ENCODE measurements around the gene NR2C2. TPM values are rescaled to one million over a fixed set of nuclear protein-coding genes. Genes with fewer than 3 reads are reported as not detected.

Gene NR2C2
- total RNA-seq, 4 donors from 2014 or later = 32.2 to 60.6 (median 47.8) TPM

DNA sequence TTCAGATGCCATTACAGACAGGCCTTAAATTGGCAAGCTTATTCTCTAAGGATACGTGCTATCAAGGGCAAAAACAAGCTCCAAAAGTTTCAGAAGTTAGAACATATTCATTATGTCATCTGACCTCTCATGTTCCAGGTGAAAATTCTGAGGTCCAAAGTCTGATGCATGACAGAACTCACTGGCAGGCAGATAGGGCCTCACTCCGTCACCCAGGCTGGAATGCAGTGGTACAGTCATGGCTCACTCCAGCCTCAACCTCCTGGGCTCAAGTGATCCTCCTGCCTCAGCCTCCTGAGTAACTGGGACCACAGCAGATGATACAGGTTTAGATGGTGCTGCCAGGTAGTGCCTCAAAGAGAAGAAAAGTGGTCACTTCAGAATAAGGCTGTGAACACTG is 102.2 kb downstream of the NR2C2 start:
- Histone ChIP-seq H3K4me1 (no peaks in the 10 kb centered on the region), H3K4me3 (no peak overlapping the region), H3K36me3 (peaks cover 0 to 46% (median 18%) of the 10 kb centered on the region in 4 donors), H3K9me3 (no peaks in the 10 kb centered on the region), H3K27ac (no peak overlapping the region), H3K27me3 (no peaks in the 10 kb centered on the region)
- 88% methylated on average over 2 of the region's 2 CpGs; no CpG with 5 or more reads in 1 of the 2 donors for WGBS, 2 donors (ENCODE audit: low coverage in 1 of 2)
- no peak for DNase-seq
- TF ChIP-seq POLR2A (IDR thresholded peaks at IDR 0.05) = no peak
- intact Hi-C loops (cut with DNase I; ENCODE audit: low total_unique reads) = no loop called here
- in situ Hi-C loops (cut with MboI; ENCODE audit: low pct_ligation_motif_present in 1 of 4, low pct_unique_long_range_greater_than_20kb in 1 of 4, low sequenced_read_pairs in 3 of 4) = loop anchor here in 1 of 4 donors (25.0 kb wide), 1 partner anchor 387 kb away; the partner anchor contains the start of gene CCDC174

DNA sequence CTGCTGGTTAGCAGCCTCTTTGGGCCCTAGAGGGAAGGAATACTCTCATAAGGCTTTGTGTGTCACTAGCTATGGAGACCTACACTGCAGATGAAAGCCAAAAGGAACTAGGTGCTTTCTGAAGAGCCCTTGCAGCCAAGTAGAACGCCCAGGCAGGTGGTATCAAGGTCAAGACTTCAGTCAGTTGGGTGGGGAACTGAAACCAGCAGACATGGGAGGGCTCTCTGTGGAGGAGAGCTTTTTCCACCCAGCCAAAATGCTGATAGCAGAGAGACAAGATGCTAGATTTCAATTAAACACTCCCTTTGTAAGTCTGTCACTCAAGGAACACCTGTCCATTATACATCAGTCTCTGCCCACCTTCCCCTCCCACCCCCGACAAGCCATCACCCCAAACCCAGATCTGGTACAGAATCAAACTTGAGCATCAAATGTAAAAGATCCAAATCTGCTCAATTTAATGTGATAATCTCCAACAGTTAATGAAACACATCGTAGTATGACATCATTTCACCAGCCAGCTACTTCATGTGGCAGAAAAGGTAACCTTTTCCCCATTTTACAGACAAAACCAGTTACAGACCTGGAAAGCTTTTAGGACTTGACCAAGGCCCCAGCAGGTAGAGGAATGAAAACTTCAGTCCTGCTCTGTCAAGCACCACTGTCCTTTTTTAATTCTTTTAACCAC is 103.2 kb downstream of the NR2C2 start:
- 59 to 73% methylated on average over 3 of the region's 3 CpGs for WGBS, 2 donors (ENCODE audit: low coverage in 1 of 2)
- no peak for TF ChIP-seq POLR2A (IDR thresholded peaks at IDR 0.05)
- TF ChIP-seq POLR2AphosphoS5 (IDR thresholded peaks at IDR 0.05) = no peak
- TF ChIP-seq, protein P1, sequence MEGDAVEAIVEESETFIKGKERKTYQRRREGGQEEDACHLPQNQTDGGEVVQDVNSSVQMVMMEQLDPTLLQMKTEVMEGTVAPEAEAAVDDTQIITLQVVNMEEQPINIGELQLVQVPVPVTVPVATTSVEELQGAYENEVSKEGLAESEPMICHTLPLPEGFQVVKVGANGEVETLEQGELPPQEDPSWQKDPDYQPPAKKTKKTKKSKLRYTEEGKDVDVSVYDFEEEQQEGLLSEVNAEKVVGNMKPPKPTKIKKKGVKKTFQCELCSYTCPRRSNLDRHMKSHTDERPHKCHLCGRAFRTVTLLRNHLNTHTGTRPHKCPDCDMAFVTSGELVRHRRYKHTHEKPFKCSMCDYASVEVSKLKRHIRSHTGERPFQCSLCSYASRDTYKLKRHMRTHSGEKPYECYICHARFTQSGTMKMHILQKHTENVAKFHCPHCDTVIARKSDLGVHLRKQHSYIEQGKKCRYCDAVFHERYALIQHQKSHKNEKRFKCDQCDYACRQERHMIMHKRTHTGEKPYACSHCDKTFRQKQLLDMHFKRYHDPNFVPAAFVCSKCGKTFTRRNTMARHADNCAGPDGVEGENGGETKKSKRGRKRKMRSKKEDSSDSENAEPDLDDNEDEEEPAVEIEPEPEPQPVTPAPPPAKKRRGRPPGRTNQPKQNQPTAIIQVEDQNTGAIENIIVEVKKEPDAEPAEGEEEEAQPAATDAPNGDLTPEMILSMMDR (IDR thresholded peaks at IDR 0.05) = no peak
- TF ChIP-seq EP300 (IDR thresholded peaks at IDR 0.05; ENCODE audit: low read depth) = no peak
- DNase-seq = peak; percentile 19
- Histone ChIP-seq H3K4me1 (no peaks in the 10 kb centered on the region), H3K36me3 (peaks cover 0 to 38% (median 15%) of the 10 kb centered on the region in 4 donors), H3K27me3 (no peaks in the 10 kb centered on the region), H3K9me3 (no peaks in the 10 kb centered on the region), H3K4me3 (no peak overlapping the region), H3K27ac (no peak overlapping the region)
- in situ Hi-C loops (cut with MboI; ENCODE audit: low pct_ligation_motif_present in 1 of 4, low pct_unique_long_range_greater_than_20kb in 1 of 4, low sequenced_read_pairs in 3 of 4) (loop anchor here in 2 of 4 donors (25.0 kb wide), 1 partner anchor 388 kb away; the partner anchor contains the start of gene CCDC174 (in 2 of the 2)), intact Hi-C loops (cut with DNase I; ENCODE audit: low total_unique reads) (no loop called here)

DNA sequence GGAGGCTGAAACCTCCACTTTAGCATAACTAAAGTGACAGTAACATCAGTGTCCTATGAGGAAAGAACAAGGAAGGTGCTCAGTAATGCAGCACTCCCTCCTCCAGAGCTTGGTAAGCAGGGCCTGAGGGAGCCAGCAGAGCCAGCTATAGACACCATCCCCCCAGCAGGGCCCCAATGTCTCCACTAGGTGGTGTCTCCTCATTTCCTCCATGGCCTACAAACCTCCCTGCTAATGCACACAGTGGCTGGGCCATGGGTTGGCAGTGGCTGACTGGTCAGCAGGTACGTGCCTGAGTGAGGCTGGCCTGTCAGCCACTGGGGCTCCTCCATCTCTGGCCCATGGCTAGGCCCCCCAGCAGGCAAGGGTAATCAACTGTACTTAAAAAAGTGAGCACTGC is 104.1 kb downstream of the NR2C2 start:
- TF ChIP-seq POLR2A (IDR thresholded peaks at IDR 0.05) = no peak
- TF ChIP-seq, protein P1 (IDR thresholded peaks at IDR 0.05) = peak; percentile 34 to 55 (median 39)
- TF ChIP-seq POLR2AphosphoS5 (IDR thresholded peaks at IDR 0.05) = no peak
- TF ChIP-seq EP300 (IDR thresholded peaks at IDR 0.05; ENCODE audit: low read depth) = no peak
- peak; percentile 37 for DNase-seq
- H3K4me1 ChIP-seq = no peaks in the 10 kb centered on the region
- no peak overlapping the region for H3K27ac ChIP-seq
- in situ Hi-C loops (cut with MboI; ENCODE audit: low pct_ligation_motif_present in 1 of 4, low pct_unique_long_range_greater_than_20kb in 1 of 4, low sequenced_read_pairs in 3 of 4) = loop anchor here in 2 of 4 donors (25.0 kb wide), 1 partner anchor 389 kb away; the partner anchor contains the start of gene CCDC174 (in 2 of the 2)
- no peak overlapping the region for H3K4me3 ChIP-seq
- intact Hi-C loops (cut with DNase I; ENCODE audit: low total_unique reads) = no loop called here
- H3K36me3 ChIP-seq = peaks cover 0 to 30% (median 14%) of the 10 kb centered on the region in 4 donors
- WGBS, 2 donors (ENCODE audit: low coverage in 1 of 2) = 90% methylated on average over 1 of the region's 1 CpG; no CpG with 5 or more reads in 1 of the 2 donors
- H3K9me3 ChIP-seq = no peaks in the 10 kb centered on the region
- no peaks in the 10 kb centered on the region for H3K27me3 ChIP-seq

GRCh38 chr3:15052335-15053242 is 105.2 kb downstream of the NR2C2 start:
- Histone ChIP-seq H3K27ac (no peak overlapping the region), H3K4me1 (no peaks in the 10 kb centered on the region), H3K27me3 (no peaks in the 10 kb centered on the region), H3K4me3 (no peak overlapping the region), H3K36me3 (peaks cover 0 to 25% (median 11%) of the 10 kb centered on the region in 4 donors), H3K9me3 (no peaks in the 10 kb centered on the region)
- intact Hi-C loops (cut with DNase I; ENCODE audit: low total_unique reads) = no loop called here
- WGBS, 2 donors (ENCODE audit: low coverage in 1 of 2) = 91% methylated on average over 14 of the region's 14 CpGs; no CpG with 5 or more reads in 1 of the 2 donors
- no peak for DNase-seq
- TF ChIP-seq POLR2A (IDR thresholded peaks at IDR 0.05) (no peak), EP300 (IDR thresholded peaks at IDR 0.05; ENCODE audit: low read depth) (no peak), POLR2AphosphoS5 (IDR thresholded peaks at IDR 0.05) (no peak)
- TF ChIP-seq, protein P1 (IDR thresholded peaks at IDR 0.05) = no peak
- in situ Hi-C loops (cut with MboI; ENCODE audit: low pct_ligation_motif_present in 1 of 4, low pct_unique_long_range_greater_than_20kb in 1 of 4, low sequenced_read_pairs in 3 of 4) = loop anchor here in 2 of 4 donors (25.0 kb wide), 1 partner anchor 390 kb away; the partner anchor contains the start of gene CCDC174 (in 2 of the 2)

Measured in transverse colon (tissue), 4 donors.